Stimulated activated CD8-positive, alpha-beta memory T cell treated with anti-CD3 and anti-CD28 coated beads, Interleukin-7, amount 100 ng/mL, for 48 hours (primary cell): ENCODE data around the gene PIK3R2.

Experiments
- DNase-seq, 2 donors: peaks; one replicate each; pipeline ENCODE4 v3.0.0-alpha.2; 2020; ENCODE audit warnings: low read depth in 1 of 2; ENCODE audit errors: extremely low read depth in 1 of 2

Gene PIK3R2

DNA sequence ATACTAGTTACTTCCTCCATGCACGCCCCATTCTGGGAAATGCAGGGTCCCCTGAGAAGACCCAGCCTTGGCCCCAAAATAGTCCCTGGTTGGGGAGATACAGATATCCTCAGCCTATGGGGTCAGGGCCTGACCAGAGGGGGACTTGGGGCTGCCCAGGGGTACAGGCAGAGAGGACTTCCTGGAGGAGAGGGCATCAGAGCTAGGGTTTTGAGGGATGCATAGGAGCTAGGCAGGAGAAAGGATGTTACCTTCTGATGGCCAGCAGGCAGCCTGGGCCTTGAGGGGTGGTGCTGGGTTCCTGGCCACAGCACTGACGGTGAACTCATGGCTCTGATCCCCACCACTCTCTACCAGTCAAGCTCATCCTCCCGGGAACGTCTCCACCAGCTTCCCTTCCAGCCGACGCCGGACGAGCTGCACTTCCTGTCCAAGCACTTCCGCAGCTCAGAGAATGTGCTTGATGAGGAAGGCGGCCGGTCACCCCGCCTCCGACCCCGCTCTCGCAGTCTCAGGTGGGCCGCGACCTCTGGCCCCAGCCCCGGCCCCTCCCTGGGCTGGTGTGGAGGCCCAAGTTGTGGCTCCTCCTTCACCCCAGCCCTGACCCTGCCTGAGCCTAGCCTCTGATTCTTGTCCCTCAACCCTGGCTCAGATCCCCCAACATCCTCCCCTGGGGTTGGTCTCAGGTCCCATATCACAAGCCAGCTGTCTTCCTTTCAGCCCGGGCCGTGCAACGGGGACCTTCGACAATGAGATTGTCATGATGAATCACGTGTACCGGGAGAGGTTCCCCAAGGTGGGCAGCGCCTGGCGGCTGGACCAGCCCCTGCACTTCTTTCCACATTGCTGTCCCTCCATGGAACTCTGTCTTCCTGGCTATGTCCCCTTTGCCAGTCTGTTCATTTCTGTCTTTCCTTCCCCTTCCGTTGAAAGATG is 29.8 kb upstream of the PIK3R2 start:
- no peak for DNase-seq

DNA sequence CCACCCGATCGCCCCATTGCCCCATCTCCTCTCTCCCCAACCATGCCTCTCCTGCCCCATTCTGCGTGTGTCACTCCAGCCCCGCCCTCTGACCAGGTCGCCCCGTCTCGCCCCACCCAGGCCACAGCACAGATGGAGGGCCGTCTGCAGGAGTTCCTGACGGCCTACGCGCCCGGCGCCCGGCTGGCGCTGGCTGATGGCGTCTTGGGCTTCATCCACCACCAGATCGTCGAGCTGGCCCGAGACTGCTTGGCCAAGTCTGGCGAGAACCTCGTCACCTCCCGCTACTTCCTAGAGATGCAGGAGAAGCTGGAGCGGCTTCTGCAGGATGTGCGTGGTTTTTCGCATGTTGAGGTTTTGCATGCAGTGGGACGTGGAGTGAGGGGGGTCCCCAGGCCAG is 29.1 kb upstream of the PIK3R2 start:
- DNase-seq: no peak

DNA sequence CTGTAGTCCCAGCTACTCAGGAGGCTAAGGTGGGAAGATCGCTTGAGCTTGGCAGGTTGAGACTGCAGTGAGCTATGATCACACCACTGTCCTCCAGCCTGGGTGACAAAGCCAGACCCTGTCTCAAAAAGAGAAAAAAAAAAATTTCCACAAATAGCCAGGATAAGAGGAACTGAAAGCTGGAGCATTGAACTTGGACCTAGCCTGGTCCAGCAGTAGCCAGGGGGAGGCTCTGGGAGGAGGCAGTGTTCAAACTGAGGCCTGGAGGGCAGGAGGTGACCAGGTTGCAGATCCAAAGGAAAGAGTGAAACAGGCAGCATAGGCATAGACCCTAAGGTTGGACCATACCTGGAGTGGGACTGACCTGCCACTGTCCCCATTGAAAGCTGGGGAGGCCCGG is 26.9 kb upstream of the PIK3R2 start:
- DNase-seq: no peak

DNA sequence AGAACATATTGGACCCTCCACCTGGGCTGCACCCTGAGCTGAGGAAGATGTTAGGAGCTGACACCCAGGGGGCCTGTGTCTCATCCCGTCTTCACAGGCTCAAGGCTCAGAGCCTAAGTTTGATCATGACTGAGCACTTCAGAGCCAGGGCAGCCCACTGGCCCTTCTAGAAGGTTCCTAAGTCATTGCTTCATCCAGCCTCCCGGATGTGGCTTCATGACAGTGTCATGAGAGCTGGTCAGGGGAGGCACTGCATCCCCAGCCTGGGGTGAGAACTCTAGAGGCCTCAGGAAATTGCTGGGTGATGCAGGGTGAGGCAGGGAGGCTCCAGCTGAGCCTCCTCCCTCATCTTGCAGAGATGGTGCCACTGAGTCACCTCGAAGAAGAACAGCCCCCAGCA is 24.9 kb upstream of the PIK3R2 start:
- DNase-seq: no peak

DNA sequence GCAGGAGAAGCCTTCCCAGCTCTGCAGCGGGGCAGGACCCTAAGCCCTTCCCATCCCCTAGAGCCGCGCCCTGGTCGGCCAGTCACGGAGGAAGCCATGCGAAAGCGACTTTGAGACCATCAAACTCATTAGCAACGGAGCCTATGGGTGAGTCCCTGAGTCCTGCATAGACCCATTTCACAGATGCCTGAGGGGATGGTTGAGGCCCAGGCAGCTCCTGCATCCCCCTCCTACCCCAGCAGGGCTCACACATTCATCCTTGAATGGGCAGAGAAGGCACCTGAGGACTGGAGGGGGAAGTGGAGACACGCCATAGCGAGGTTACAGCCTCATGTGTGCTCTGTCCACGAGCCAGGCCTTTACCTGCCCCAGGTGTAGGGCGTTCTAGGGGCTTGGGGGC is 24.2 kb upstream of the PIK3R2 start:
- DNase-seq: no peak

DNA sequence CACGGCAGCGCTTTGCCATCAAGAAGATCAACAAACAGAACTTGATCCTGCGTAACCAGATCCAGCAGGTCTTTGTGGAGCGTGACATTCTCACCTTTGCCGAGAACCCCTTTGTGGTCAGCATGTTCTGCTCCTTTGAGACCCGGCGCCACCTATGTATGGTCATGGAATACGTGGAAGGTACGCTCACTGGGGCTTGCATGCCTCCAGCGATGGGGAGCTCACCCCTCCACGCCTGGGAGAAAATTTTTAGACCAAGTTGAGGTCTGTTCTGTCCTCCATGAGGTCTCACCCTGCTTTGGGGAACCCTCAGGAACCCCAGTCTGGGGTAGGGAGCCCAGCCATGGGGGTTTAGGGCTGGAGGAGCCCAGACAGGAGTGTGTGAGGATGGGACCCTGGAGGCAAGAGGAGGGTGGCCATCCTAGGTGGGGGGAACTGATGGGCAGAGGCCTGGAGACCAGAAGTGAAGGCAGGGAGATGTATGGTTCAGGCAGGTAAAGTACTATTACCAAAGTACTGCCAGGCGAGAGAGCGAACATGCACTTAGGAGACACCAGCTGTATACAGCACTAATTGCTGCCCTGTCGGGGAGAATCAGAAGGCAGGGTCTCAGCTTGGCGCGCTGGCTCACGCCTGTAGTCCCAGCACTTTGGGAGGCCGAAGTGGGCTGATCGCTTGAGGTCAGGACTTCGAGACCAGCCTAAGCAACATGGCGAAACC is 22.3 kb upstream of the PIK3R2 start:
- no peak for DNase-seq

DNA sequence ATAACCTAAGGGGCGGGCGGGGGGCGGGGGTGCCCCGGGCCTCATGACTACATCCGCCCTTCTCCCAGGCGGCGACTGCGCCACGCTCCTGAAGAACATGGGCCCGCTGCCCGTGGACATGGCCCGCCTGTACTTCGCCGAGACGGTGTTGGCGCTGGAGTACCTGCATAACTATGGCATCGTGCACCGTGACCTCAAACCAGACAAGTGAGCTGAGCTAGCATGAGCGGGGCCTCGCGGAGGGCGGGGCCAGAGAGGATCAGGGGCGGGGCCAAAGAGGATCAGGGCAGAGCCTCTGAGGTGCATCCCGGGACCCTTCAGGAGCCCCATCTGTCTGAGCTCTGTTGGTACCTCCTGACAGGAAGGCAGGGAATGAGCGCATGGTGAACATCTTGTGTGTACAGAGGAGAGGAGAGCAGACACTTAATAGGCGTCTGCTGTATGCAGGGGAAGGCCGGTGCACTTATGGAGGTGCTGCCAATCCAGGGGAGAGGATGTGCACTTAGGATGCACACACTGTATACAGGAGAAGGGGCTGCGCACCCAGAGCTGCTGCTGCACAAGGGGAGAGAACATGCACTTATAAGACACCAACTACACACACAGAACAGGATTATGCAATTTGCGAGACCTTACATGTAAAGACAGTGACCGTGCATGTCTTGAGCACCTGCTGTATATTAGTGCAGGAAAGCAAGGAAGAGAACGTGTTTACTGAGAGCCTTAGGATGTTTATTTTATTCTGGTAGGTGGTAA is 20.9 kb upstream of the PIK3R2 start:
- no peak for DNase-seq

DNA sequence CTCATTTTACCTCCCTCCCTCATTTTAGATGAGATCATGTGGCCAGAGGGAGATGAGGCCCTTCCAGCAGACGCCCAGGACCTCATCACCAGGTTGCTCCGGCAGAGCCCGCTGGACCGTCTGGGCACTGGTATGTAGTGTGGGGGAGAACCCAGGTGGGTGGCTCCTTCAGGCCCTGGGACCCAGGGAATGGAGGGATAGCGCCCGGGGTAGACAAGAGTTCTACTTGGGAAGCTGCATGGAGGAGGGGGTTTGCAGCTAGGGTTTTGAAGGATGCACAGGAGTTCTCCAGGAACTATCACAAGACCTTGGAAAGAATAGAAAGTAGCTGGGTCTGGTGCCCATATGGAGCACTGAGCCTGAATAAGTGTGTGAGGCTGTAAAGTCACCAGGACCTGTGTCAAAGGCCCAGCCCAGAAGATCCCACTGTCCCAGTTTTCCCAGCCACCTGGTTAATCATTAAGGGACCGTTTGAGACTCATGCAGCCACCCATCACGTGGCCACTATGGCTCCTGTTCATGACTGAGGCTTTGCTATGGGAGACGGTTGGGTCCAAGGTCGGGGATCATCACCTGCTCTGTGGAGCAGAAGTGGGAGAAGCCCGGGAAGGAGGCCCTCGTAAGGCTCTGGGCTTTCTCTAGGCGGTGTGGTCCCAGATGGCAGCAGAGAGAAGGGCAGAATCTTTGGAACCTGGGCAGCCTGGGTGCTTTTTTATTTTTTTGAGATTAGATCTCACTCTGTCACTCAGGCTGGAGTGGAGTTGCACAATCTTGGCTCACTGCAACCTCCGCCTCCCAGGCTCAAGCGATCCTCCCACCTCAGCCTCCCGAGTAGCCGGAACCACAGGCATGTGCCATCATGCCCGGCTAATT is 17.0 kb upstream of the PIK3R2 start:
- no peak for DNase-seq

DNA sequence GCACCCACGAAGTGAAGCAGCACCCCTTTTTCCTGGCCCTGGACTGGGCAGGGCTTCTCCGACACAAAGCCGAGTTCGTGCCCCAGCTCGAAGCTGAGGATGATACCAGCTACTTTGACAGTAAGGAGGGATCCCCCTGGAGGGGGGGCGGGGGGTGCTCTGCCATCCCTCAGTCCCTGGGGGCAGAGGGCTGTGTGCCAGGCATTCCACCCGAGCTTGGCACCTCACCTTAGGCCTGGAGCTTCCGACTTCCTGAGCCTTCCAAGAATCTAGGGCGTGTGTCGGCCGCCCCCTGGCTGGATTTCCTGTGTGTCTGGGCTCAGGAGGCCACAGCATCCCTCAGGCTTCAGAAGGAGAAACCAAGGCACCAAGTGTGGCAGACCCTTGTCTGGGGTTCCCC is 15.7 kb upstream of the PIK3R2 start:
- DNase-seq: no peak

DNA sequence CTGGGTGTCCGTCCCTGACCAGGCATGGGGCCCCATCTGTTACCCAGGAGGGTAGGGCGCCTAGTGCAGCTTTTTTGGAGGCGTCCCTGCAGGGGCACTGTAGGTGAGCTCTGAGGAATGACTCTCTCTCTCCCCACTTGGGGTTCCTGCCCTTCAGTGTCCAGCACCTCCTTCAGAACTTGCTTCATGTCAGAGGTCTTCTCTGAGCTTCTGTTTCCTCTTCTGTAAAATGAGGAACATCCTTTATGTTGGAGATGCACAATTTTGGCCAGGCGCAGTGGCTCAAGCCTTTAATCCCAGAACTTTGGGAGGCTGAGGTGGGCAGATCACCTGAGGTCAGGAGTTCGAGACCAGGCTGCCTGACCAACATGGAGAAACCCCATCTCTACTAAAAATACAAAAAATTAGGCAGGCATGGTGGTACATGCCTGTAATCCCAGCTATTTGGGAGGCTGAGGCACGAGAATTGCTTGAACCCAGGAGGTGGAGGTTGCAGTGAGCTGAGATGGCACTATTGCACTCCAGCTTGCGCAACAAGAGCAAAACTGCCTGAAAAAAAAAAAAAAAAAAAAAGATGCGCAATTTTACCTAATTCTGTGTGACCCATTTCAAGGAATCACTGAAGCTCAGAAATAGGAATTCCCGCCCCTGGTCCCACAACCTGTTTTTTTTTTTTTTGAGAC is 15.2 kb upstream of the PIK3R2 start:
- no peak for DNase-seq

DNA sequence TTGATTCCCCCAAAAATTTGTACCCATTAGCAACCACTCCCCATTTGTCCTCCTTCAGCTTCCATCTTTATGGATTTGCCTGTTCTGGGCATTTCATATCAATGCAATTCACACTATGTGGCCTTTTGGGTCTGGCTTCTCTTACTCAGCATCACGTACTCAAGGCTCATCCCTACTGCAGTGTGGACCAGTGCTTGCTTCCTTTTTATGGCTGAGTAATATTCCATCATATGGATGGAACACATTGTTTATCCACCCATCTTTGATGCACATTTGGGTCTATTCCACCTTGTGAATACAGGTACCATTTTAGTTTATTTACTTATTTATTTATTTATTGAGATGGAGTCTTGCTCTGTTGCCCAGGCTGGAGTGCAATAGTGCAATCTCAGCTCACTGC is 12.5 kb upstream of the PIK3R2 start:
- DNase-seq: no peak

DNA sequence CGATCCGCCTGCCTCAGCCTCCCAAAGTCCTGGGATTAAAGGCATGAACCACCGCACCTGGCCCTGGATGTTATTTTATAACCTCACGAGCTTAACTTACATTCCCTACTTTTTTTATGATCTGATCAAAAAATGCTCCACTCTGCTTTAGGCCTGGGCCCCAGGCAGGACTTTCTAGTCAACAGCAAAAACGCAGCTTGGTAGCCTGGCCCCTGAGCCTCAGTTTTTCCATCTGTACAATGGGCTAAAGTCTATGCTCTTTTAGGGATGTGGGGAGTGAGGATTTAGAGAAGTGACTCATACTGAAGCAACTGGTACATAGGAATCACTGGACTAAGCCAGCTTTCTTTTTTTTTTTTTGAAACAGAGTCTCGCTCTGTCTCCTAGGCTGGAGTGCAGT is 11.9 kb upstream of the PIK3R2 start:
- DNase-seq: no peak

DNA sequence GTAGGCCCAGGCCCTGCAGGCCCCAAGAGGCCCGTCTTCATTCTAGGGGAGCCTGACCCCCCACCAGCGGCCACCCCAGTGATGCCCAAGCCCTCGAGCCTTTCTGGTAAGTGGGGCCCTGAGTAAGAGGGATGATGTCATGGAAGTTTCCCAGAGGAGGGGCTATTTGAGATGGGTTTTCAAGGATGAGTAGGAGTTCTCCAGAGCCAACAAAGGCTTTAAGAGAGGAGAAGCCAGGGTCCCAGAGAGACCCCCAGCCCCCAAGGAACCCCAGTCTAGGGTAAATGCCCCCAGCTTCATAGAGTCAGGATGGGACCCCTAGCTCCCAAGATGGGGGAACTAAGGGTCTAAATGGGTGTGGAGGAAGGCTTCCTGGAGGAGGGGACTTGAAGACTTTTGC is 9.1 kb upstream of the PIK3R2 start:
- no peak for DNase-seq

DNA sequence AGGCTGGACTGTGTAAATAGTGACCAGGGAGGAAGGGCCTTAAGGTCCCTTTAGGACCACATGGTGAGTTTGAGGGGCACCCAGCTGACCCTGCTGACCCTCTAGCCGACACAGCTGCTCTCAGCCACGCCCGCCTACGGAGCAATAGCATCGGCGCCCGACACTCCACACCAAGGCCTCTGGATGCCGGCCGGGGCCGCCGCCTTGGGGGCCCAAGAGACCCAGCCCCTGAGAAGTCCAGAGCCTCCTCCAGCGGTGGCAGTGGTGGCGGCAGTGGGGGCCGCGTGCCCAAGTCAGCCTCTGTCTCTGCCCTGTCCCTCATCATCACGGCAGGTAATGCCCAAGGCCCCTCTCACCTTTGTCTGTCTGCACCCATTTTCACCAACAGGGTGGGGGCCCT is 8.6 kb upstream of the PIK3R2 start:
- no peak for DNase-seq

DNA sequence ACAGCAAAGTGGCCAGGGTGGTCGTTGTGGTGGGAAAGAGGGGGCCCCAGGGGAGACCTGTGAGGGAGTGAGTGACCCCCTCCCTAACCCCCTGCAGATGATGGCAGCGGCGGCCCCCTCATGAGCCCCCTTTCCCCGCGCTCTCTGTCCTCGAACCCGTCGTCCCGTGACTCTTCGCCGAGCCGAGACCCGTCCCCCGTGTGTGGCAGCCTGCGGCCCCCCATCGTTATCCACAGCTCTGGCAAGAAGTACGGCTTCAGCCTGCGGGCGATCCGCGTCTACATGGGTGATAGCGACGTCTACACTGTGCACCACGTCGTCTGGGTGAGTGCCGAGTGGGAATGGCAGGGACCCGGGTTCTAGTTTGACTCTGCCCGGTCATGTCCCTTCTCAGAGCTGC is 8.1 kb upstream of the PIK3R2 start:
- DNase-seq: no peak

DNA sequence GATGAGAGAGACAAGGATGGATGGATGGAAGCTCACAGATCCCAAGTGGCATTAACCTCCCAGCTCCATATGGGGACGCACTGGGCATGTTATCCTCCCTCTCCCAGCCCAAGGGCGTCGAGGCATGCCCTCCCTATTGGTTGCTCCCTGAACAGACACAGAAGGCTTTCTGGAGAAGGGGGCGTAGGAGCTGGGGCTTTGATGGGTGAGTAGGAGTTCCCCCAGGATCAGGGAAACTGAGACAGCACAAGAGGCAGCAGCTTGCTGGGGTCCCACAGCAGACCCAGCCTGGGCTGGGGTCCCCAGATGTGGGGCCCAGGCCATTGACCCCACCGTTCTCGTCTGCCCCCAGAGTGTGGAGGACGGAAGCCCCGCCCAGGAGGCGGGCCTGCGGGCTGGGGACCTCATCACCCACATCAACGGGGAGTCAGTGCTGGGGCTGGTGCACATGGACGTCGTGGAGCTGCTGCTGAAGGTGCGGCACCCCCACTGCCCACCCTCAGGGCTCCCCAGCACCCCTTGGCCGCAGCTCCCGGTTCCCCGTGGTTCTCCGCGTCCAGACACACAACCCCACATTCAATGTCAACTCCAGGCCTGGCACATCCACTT is 7.5 kb upstream of the PIK3R2 start:
- DNase-seq: no peak

DNA sequence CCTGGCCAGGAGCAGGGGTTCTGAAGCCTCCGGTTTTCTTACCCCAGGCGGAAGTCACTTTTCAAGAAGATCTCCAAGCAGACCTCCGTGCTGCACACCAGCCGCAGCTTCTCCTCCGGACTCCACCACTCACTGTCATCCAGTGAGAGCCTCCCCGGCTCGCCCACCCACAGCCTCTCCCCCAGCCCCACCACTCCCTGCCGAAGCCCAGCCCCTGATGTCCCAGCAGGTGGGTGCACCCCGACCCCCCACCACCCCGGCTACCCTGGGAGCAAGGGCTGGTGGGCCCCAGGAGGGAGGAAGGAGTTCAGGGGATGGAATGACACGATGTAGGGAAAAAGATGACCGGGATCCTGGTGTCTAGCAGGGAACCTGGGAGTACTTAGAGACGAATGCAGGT is 5.6 kb upstream of the PIK3R2 start:
- no peak for DNase-seq

DNA sequence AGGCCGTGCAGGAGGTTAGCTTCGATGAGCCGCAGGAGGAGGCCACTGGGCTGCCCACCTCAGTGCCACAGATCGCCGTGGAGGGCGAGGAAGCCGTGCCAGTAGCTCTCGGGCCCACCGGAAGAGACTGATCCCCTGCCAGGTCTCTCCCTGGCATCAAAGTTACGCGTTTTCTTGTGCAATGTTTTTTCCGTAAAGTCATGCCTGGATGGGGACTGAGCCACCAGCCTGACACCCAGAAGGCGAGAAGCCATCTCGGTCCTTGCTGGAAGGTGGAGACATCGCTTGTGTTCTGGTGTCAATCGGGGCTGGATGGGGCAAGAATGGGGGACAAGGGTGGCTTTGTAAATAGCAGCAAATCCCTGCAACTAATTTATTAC is 3.4 kb upstream of the PIK3R2 start:
- no peak for DNase-seq

DNA sequence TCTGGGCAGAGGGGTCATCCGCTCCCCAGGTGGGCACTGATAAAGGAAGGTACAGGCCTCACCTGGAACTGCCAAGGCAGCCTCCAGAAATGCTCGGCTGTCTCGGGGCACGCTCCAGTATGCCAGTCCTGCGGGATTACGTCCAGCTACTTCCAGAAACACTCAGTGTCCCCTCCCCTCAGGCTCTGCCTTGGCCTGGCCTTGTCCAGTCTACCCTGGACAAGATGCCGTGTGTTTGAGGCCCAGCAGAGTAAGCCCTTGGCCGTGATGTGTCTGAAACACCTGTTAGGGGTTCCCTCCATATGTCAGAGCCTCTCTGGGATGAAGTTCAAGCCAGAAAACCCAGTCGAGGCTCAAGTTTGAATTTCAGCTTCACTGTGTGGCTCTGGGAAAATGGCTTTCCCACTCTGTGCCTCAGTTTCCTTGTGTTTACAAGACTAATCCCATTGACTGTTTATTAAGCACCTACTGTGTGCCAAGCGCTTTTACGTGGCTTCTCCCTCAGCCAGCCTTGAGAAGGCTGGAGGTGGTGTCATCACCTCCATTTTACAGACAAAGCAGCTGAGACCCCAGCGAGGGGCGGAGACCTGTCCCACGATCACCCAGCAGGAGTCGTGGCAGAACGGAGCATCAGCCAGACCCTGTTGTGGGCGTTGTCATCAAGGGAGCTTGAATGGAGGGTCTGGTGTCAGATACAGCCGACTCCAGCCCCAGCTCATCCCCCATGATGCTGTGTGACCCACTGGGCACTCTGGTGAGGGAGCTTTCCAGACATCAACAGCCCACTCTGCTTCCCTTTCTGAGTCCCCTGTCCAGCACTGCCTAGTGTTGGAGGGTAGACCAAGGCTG is 2.0 kb upstream of the PIK3R2 start:
- no peak for DNase-seq
